IPS-11a (cell line): ENCODE data around the gene TMC5.

Source experiments
- H3K4me3 ChIP-seq: one replicate; pipeline ENCODE4 v1.5.1; 2013; ENCODE audit warnings: low read depth, low read length, control low read depth

TMC5 gene

DNA sequence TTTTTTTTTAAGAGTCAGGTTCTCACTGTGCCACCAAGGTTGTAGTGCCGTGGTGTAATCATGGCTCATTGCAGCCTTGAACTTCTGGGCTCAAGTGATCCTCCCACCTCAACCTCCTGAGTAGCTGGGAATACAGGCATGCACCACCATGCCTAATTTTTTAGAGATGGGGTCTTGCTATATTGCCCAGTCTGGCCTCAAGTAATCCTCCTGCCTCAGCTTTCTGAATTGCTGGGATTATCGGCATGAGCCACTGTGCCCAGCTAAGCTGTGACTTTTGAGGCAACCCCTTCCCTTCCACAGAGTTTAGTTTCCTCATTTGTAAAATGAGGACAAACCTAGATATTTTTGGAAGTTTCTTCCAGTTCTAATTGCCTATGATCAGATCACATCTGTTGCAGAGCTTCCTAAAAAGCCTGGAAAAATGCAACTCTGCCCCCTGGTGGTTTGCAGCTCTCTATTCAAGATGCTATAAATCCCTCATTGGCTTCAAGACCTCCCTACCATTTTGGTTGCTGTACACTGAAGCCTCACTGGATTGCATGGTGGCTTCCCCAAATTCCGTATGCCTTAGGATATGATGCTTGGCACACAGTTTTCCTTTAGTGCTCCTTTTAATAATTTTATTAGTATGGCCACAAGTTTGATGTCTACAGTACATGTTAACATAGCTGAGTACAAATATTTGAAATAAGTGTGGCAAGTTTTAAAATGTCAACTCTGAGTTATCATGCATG lies 84.9 kb downstream of the TMC5 start:
- no peak overlapping the region for H3K4me3 ChIP-seq

DNA sequence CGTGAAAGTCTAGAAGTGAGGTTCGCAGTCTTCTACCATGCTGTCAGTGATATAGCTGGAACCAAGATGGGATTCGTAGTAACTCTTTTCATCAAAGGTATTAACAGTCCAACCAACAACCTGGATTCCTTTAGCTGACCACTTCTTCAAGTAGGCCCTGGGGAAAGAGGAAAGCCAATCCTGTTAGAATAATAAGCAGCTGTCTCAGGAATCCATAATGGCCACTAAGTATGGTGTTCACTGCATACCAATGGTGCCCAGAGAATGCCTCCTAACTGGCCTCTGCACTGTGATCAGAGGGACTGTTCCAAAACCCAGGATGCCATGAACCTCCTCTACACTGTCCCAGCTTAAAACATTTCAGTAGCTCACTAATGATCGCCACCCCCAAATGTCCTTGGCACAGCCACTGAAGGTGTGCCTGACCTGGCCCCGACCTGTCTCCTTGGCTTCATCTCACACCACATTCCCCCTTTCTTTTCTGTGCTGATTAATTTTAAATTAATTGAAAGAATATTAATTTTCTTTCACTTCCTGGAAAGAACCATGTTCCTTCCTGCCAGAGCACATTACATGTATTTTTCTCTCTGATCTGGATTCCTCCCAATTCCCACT lies 85.9 kb downstream of the TMC5 start:
- H3K4me3 ChIP-seq = no peak overlapping the region

DNA sequence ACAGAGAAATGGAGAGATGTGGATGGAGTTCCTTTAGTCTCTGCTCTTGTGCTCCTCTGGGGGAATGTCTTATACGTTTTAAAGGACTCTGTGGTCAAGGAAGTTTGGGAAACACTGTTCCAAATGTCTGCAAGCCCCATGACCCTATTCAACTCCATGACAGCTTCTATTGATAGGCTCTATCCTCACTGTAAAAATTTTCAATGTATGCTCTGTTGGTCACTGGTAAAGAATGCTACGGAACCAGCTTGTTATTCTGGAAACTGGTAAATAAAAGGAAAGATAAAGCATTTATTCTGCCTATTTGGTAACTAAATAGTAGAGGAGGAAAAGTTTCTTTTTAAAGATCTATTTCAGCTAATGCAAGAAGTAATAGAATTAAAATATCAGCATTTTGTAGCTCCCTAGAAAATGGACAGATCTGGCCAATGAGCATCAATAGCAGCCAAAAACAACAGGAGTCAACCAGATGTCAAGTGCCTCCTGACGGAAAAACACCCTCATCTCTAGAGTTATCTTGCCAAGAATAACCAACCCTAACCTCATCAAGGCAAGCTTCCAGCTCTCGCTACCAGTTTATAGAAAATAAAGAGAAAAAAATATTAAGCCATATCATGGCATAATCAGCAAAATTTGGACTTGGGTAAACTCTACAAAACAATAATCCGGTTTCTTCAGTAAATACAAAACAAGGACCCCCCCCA lies 88.1 kb downstream of the TMC5 start:
- no peak overlapping the region for H3K4me3 ChIP-seq

DNA sequence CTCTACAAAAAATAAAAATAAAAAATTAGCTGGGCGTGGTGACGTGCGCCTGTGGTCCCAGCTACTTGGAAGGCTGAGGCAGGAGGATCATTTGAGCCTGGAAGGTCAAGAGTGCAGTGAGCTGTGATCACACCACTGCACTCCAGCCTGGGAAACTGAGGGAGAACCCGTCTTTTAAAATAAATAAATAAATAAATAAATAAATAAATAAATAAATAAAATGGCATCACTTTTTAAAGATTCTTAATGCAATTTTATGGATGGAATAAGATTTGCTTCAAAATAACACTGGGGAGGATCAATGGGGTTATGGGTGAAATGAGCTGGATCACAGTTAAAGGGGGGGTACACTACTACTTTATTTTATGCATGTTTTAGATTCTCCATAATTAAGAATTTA lies 89.3 kb downstream of the TMC5 start:
- no peak overlapping the region for H3K4me3 ChIP-seq

DNA sequence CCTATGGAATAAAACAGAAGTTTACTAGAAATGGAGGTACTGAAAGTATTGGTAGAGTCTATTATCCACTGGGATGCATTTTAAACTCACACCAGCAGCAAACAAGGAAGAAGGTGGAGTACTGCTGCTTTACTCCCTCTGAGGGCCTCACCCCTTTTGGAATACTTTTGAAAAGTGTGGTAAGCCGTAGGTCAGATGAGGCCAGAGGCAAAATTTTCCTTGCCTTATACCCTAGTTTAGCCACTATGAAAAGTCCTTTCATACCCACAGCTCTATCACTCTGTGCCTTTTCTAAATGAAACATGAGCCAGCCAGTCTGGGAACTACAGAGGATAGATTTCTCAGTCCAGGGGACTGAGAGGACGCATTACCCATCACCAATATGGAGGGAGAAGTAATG lies 90.2 kb downstream of the TMC5 start:
- H3K4me3 ChIP-seq = no peak overlapping the region

DNA sequence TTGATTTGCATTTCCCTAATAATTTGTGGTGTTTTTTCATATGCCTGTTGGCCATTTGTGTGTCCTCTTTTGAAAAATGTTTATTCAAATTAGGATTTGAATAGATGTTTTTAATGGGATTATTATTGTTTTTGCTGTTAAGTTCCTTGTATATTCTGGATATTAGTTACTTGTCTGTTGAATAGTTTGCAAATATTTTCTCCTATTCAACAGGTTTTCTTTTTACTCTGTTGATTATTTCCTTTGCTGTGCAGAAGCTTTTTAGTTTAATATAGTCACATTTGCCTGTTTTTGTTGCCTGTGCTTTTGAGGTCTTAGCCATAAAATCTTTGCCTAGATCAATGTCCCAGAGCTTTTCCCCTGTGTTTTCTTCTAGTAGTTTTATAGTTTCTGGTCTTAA lies 94.6 kb downstream of the TMC5 start:
- H3K4me3 ChIP-seq = no peak overlapping the region

DNA sequence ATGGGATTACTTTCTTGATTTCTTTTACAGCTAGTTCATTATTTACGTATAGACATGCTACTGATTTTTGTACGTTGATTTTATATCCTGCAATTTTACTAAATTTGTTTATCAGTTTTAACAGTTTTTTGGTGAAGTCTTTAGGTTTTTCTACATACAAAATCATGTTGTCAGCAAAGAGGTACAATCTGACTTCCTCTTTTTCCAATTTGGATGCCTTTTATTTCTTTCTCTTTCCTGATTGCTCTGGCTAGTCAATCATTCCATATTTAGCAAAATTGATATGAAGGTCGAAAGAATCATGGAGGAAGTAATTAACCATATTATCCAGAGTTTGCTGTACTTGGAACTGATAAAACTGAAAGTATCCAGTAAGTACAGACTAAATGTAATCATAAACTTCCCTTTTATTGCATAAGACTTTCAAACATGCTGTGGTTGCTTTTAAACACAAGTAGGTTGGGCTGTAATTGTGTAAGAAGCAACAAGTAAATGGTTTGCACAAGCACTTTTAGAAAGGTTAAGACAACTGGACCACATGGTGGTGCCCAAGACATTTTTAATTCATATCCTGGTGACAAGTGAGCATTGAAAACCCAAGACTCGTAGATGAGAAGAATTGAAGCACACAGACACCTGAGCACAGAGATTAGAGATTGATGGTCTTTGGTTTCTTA lies 95.8 kb downstream of the TMC5 start:
- no peak overlapping the region for H3K4me3 ChIP-seq

DNA sequence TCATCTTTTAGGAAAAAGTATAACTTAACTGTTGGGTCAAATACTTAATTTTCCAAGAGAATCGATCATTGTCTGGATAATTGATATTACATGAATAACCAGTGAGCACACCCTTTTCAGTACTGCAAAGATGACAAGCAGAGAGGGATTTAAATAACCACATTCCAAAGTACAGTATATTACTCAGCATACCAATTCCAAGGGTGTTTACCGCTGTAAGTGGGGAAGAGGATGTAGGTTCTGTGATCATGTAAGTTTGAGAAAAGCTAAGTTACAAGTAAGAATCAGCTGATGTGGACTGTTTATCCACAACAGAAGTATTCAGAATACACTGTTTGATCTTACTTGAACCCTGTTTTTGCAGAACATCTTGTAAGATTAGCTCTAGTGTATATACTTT lies 98.1 kb downstream of the TMC5 start:
- no peak overlapping the region for H3K4me3 ChIP-seq

DNA sequence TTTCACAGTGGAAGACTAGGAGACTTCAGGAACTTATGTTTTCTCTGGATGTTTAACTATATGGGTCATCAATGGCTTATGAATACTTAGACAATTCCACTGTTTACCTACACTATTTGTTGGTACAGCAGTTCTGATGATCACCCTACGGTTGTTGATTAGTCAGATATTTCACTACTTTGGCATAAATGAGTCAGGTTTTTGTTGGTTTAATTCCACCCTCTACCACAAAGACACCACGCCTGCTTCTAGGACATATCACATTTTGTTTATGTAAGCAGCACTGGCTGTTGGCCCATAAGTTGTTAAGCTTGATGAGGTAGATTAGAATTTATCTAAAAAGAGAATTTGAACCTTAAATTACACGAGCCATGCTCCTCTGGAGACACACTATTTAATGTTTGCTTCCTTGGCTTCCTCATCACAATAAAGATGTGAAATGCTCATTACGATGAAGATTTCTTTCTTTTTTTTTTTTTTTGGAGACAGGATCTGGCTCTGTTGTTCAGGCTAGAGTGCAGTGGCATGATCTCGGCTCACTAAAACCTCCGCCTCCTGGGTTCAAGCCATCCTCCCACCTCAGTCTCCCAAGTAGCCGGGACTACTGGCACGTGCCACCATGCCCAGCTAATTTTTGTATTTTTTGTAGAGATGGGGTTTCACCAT lies 99.9 kb downstream of the TMC5 start:
- no peak overlapping the region for H3K4me3 ChIP-seq

DNA sequence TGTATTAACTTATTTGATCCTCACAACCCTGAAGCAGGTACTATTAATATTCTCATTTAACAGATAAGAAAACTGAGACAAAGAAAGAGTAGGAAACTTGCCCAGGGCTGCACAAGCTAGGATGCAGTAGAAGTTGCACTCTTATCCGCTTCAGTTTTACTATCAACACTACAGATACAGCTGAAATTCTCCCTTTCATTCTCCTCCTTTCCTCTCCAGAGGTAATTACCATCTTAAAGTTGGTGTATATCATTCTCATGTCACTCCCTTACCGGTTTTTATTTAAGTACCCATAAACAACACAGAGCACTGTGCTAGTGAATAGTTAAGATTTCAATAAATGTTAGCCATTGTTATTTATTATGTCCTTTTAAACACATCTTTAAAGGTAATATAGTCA lies 100.7 kb downstream of the TMC5 start:
- H3K4me3 ChIP-seq = no peak overlapping the region

DNA sequence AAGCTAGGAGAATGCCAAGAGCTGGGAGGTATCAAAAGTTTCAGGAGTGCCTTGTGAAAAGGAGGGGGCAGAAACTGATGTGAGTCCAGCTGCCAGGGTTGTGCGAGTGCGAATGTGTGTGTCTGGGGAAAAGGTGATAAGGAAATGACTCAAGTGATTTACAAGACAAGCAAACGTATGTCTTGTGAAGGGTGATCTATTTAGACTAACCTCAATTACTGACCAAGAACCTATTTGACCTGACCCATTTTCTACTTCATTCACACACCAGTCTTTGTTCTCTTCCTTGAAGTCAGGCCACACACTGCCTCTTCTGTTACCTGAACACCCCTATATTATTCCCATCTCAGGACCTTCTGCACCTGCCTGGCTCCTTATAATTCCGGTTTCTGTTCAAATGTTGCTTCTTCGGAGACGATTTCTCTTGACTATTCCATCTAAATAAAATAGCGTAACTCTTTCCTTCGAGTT lies 103.2 kb downstream of the TMC5 start:
- peak overlapping the region; percentile 82 for H3K4me3 ChIP-seq

DNA sequence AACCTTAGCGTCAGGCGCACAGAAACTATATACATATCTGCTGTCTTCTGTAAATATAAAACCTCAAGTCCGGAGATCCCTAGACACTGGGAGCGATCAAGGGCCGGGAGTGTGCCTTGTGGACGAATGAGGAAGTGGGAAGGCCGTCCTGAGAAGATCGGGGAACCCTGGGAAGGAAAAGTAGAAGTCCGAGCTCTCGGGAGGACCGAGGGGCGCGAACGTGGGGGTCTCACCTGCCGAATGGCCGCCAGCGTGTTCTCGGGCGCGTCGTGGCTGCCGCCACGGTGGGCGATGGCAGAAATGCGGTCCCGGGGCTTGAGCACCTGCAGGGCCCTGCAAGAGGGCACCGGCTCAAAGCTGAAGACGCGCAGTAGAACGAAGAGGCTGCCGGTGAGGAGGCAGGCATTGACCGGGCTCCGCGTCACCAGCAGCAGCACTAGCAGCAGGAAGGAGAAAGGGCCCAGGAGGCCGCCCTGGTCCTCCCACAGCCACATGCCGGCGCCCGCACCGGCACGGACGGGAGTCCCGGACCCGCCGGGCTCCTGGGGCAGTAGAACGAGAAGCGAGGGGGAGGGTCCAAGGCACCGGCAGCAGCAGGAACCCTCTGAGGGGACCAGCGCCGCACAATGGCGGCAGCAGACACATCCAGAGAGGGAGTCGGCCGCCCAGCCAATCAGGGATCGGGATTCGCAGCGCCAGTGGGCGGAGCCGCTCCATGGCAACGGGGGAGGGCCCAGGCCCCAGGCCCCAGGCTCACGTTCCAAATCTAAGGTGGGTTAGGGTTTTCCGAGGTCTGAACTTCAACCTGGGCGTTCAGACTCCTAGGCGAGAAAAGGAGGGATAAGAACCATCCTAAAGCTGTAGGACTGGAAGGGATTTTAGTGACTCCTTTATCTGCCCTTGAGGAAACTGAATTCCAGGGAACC lies 104.1 kb downstream of the TMC5 start, which contains the start of gene GDE1:
Gene GDE1 (minus strand): TSS at position 628 of the 926 bp plus-strand sequence. CDS start 134 bp downstream, at position 494.
- H3K4me3 ChIP-seq = peak within 1 kb of the TSS; percentile 82

DNA sequence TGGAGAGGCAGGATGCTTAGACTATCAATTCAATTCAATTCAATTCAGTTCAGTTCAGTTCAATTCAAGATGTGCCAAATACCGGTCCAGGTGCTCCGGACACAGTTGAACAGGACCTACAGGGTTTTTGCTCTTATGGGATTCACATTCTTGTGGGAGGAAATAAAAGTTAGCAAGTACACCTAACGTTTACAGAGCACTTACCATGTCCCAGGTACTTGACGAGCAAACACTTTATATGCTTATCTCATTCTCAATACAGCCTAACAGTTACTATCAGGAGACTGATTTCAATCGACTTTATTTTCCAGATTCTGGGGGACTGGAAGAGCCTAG lies 104.7 kb downstream of the TMC5 start:
- H3K4me3 ChIP-seq = no peak overlapping the region

DNA sequence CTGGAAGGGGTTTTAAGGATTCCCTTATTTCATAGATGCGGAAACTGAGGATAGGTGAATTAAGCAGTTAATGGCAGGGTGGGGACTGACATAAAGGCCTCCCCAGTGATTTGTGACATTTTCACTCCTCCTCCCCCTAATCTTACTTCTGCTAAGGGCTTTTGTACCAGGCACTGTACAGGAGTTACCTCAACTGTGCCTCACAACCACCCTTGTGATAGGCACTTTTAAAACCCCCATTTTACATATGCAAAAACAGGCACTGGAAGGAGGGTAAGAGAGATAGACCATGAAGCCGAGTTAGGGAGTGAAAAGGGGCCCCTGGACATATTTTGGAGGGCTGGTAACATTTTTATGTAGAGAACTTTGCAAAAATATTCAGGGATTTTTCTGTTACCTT lies 105.1 kb downstream of the TMC5 start:
- H3K4me3 ChIP-seq = no peak overlapping the region

DNA sequence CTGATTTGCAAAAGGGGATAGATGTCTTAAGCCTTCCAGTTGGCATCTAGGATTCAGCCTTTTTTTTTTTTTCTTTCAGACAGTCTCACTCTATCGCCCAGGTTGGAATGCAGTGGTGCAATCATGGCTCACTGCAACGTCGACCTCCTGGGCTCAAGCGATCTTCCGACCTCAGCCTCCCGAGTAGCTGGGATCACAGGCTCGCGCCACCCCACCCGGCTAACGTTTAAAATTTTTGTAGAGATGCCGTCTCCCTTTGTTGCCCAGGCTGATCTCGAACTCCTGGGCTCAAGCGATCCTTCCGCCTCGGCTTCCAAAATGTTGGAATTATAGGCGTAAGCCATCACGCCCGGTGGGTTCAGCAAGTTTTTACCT lies 105.5 kb downstream of the TMC5 start:
- H3K4me3 ChIP-seq = no peak overlapping the region

DNA sequence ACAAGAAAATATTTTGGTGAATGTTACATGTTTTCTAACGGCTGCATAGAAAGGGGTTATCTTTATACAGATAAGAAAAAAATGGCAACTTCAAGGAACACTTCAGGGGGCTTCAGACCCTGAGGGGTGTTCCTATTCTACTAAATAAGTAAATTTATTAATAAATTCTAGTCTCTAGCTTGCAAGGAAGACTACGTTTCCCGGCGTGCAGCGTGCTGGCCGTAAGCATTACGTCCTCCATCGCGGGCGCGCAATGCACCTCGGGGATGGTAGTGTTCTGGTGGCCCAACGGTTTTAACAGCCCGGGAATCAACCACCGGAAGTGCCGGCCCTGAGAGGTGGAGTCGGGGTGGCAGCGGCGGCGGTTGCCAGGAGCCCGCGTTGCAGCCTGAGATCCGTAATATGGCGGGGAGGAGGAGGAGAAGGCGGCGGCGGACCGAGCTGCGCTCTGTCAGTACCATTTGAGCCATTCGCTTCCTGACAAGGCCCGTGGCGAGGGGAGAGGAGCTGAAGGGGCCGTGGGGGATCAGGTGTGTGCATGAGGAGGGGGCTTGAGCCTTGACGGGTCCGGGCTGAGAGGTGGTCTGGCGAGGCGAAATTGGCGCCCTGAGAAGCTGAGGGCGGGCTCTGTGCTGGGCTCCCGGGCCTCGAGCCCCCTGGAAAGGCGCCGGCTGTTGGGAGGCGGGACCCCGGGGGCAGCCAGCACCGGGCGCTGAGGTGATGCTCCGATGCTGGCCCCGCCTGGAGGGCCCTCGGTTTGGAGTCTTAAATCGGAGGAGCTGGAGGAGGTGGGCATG lies 106.1 kb downstream of the TMC5 start, which contains the start of gene CCP110:
Gene CCP110 (plus strand): TSS at position 384 of the 797 bp plus-strand sequence. CDS start 3,940 bp downstream, outside the sequence.
- peak within 1 kb of the TSS; percentile 82 for H3K4me3 ChIP-seq

DNA sequence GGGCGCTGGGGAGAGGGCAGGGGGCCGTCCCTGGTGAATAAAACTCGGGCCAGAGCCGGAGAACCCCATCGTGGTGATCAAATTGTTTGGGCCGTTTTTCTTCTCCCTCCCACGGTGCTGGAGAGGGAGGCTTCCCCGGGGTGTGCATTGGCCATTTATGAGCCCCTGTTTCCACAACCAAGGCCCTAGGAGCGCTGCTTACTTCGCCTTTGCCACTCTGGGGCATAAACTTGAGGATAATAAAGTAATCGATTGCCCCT lies 106.6 kb downstream of the TMC5 start:
- peak overlapping the region; percentile 82 for H3K4me3 ChIP-seq

DNA sequence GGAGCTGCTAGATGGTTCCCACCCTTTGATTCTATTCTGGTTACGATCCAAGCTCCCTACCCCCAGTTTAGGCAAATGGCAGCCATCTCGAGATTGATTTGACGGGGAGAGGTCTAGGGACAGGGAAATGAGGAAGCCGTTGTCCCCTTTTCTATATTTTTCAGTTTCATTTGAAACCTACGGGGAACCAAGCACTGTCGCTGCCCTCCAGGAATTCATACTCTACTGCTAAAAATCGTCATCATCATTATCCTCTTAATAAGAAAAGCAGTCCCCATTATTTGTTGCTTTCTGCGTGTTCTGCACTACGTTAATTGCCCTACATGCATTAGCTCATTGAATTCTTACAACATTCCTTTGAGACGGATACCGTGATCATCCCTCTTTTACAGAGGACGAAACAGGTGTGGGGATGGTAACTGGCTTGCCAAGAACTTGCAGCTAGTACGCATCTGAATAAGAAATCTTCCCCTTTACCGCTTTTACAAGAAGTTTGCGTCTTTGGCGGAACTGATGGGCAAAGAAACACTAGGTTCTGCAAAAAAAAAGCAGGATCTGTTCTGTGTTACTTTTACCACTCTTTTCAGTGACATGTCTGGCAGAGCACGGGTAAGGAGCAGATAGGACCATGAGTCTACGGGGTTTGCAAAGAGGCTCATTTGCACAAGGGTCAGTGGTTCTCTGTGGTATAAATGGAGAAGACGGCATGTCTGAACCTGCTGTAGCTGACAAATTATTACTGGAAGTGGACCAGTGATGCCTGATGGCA lies 107.1 kb downstream of the TMC5 start:
- peak overlapping the region; percentile 82 for H3K4me3 ChIP-seq

DNA sequence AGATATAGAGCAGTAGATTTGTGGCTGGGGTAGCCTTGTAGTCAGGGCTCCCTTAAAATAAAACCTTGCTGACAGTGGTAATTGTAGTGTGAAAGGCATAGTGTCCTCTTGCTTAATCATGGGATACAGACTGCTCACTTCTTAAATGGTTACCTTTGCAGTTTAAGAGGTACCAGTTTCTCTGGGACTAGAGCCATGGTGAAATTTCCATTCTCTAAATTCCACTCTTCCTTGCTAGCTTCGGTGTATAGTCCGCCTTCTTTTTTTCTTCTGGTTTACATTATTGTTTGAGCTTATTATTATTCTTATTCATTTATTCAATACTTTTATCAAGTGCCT lies 107.7 kb downstream of the TMC5 start:
- H3K4me3 ChIP-seq = peak overlapping the region; percentile 82
